ENCODE measurements around the gene ANKMY1.

DNA sequence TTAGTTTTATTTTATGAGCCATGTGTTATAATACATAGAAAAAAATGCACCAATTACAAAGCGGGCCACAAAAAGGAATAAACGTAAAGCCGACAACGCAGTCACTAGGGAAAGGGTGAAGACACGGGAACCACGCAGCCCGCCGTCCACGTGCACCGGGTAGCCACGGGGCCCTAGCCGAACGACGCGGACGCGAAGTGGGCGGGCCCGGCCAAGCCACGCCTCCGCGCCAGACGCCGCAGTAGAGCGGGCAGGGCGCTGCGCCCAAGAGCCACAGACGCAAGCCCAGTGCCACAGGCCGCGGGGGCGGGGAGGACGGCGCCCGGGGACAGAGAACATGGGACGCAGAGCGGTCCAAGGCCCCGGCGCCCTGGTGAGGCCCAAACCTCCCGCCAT, 2.3 kb upstream of the ANKMY1 start, which contains the start of gene DUSP28:
- TF ChIP-seq, protein P1, sequence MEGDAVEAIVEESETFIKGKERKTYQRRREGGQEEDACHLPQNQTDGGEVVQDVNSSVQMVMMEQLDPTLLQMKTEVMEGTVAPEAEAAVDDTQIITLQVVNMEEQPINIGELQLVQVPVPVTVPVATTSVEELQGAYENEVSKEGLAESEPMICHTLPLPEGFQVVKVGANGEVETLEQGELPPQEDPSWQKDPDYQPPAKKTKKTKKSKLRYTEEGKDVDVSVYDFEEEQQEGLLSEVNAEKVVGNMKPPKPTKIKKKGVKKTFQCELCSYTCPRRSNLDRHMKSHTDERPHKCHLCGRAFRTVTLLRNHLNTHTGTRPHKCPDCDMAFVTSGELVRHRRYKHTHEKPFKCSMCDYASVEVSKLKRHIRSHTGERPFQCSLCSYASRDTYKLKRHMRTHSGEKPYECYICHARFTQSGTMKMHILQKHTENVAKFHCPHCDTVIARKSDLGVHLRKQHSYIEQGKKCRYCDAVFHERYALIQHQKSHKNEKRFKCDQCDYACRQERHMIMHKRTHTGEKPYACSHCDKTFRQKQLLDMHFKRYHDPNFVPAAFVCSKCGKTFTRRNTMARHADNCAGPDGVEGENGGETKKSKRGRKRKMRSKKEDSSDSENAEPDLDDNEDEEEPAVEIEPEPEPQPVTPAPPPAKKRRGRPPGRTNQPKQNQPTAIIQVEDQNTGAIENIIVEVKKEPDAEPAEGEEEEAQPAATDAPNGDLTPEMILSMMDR (conservative IDR thresholded peaks at IDR 0.05; ENCODE audit: low read depth in 2 of 2) = no peak
- TF ChIP-seq EZH2 (IDR thresholded peaks at IDR 0.05; ENCODE audit: low read depth, unreplicated experiment) = no peak
- no peak for TF ChIP-seq ETS1 (IDR thresholded peaks at IDR 0.05)
- TF ChIP-seq, protein P2, sequence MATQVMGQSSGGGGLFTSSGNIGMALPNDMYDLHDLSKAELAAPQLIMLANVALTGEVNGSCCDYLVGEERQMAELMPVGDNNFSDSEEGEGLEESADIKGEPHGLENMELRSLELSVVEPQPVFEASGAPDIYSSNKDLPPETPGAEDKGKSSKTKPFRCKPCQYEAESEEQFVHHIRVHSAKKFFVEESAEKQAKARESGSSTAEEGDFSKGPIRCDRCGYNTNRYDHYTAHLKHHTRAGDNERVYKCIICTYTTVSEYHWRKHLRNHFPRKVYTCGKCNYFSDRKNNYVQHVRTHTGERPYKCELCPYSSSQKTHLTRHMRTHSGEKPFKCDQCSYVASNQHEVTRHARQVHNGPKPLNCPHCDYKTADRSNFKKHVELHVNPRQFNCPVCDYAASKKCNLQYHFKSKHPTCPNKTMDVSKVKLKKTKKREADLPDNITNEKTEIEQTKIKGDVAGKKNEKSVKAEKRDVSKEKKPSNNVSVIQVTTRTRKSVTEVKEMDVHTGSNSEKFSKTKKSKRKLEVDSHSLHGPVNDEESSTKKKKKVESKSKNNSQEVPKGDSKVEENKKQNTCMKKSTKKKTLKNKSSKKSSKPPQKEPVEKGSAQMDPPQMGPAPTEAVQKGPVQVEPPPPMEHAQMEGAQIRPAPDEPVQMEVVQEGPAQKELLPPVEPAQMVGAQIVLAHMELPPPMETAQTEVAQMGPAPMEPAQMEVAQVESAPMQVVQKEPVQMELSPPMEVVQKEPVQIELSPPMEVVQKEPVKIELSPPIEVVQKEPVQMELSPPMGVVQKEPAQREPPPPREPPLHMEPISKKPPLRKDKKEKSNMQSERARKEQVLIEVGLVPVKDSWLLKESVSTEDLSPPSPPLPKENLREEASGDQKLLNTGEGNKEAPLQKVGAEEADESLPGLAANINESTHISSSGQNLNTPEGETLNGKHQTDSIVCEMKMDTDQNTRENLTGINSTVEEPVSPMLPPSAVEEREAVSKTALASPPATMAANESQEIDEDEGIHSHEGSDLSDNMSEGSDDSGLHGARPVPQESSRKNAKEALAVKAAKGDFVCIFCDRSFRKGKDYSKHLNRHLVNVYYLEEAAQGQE (IDR thresholded peaks at IDR 0.05; ENCODE audit: unreplicated experiment) = no peak
- TF ChIP-seq JUNB (IDR thresholded peaks at IDR 0.05; ENCODE audit: unreplicated experiment) = no peak
- TF ChIP-seq POLR2AphosphoS5 (IDR thresholded peaks at IDR 0.05; ENCODE audit: low read depth) = peak; percentile 74
- no peak for TF ChIP-seq STAT1 (IDR thresholded peaks at IDR 0.05; ENCODE audit: unreplicated experiment)
- no peak for TF ChIP-seq NANOG (IDR thresholded peaks at IDR 0.05; ENCODE audit: borderline replicate concordance)
- no peak for TF ChIP-seq EZH2phosphoT487 (IDR thresholded peaks at IDR 0.05; ENCODE audit: unreplicated experiment)
- TF ChIP-seq CREB1 (CRISPR knock-in tag; IDR thresholded peaks at IDR 0.05; ENCODE audit: low read depth) = peak; percentile 50; the same call in 1 of the 2 replicates
- TF ChIP-seq ZNF114 (CRISPR knock-in tag; IDR thresholded peaks at IDR 0.05) = no peak
- no peak for TF ChIP-seq ZNF331 (CRISPR knock-in tag; IDR thresholded peaks at IDR 0.05; ENCODE audit: low read depth)
- TF ChIP-seq, protein P3, sequence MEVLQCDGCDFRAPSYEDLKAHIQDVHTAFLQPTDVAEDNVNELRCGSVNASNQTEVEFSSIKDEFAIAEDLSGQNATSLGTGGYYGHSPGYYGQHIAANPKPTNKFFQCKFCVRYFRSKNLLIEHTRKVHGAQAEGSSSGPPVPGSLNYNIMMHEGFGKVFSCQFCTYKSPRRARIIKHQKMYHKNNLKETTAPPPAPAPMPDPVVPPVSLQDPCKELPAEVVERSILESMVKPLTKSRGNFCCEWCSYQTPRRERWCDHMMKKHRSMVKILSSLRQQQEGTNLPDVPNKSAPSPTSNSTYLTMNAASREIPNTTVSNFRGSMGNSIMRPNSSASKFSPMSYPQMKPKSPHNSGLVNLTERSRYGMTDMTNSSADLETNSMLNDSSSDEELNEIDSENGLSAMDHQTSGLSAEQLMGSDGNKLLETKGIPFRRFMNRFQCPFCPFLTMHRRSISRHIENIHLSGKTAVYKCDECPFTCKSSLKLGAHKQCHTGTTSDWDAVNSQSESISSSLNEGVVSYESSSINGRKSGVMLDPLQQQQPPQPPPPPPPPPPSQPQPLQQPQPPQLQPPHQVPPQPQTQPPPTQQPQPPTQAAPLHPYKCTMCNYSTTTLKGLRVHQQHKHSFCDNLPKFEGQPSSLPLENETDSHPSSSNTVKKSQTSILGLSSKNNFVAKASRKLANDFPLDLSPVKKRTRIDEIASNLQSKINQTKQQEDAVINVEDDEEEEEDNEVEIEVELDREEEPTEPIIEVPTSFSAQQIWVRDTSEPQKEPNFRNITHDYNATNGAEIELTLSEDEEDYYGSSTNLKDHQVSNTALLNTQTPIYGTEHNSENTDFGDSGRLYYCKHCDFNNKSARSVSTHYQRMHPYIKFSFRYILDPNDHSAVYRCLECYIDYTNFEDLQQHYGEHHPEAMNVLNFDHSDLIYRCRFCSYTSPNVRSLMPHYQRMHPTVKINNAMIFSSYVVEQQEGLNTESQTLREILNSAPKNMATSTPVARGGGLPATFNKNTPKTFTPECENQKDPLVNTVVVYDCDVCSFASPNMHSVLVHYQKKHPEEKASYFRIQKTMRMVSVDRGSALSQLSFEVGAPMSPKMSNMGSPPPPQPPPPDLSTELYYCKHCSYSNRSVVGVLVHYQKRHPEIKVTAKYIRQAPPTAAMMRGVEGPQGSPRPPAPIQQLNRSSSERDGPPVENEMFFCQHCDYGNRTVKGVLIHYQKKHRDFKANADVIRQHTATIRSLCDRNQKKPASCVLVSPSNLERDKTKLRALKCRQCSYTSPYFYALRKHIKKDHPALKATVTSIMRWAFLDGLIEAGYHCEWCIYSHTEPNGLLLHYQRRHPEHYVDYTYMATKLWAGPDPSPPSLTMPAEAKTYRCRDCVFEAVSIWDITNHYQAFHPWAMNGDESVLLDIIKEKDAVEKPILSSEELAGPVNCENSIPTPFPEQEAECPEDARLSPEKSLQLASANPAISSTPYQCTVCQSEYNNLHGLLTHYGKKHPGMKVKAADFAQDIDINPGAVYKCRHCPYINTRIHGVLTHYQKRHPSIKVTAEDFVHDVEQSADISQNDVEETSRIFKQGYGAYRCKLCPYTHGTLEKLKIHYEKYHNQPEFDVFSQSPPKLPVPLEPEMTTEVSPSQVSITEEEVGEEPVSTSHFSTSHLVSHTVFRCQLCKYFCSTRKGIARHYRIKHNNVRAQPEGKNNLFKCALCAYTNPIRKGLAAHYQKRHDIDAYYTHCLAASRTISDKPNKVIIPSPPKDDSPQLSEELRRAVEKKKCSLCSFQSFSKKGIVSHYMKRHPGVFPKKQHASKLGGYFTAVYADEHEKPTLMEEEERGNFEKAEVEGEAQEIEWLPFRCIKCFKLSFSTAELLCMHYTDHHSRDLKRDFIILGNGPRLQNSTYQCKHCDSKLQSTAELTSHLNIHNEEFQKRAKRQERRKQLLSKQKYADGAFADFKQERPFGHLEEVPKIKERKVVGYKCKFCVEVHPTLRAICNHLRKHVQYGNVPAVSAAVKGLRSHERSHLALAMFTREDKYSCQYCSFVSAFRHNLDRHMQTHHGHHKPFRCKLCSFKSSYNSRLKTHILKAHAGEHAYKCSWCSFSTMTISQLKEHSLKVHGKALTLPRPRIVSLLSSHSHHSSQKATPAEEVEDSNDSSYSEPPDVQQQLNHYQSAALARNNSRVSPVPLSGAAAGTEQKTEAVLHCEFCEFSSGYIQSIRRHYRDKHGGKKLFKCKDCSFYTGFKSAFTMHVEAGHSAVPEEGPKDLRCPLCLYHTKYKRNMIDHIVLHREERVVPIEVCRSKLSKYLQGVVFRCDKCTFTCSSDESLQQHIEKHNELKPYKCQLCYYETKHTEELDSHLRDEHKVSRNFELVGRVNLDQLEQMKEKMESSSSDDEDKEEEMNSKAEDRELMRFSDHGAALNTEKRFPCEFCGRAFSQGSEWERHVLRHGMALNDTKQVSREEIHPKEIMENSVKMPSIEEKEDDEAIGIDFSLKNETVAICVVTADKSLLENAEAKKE (CRISPR knock-in tag; IDR thresholded peaks at IDR 0.05) = no peak
